Right lobe of liver (tissue), 4 donors: ENCODE data around the gene TSKU.

ENCODE experiments used
- CTCF ChIP-seq, 4 donors: fragments of 200-600 bp in 3 of 4; fragments of 450-650 bp in 1 of 4; IDR thresholded peaks; one replicate each; pipeline versions ENCODE4 v1.5.1 to v1.8.0; 2016 to 2022; ENCODE audit warnings: antibody characterized with exemption in 4 of 4, mild to moderate bottlenecking in 2 of 4
- POLR2A ChIP-seq: fragments of 450-650 bp; IDR thresholded peaks from one replicate; pipeline ENCODE4 v1.6.1; 2017; ENCODE audit warnings: antibody characterized with exemption, mild to moderate bottlenecking
- donor health status: DM: no; HTN: no; CAD: no.
- donor health status: DM: no; HTN: no; CAD: no.
- donor health status: DM: no; HTN: yes; CAD: no.

GRCh38 chr11:76740772-76741171 lies 42.4 kb upstream of the TSKU start:
- no peak for TF ChIP-seq CTCF (IDR thresholded peaks at IDR 0.05)
- no peak for TF ChIP-seq POLR2A
